ENCODE results near the gene WIPF1.

The WIPF1 gene

GRCh38 chr2:174603280-174603679 is 5.7 kb upstream of the WIPF1 start:
- Histone ChIP-seq H3K36me3 (ENCODE audit: control insufficient read depth in 5 of 5, insufficient read depth in 5 of 5, low read length in 5 of 5) (no peaks in the 10 kb centered on the region), H3K27ac (ENCODE audit: low read depth, low read length) (no peak overlapping the region), H3K9me3 (ENCODE audit: control insufficient read depth in 5 of 5, low read length in 5 of 5) (no peaks in the 10 kb centered on the region), H3K4me3 (ENCODE audit: low read depth in 1 of 5, low read length in 5 of 5) (no peak overlapping the region), H3K9ac (ENCODE audit: low read length in 5 of 5) (no peak overlapping the region), H3K4me1 (ENCODE audit: control insufficient read depth in 5 of 5, insufficient read depth in 5 of 5, low read length in 5 of 5) (peaks cover 0 to 35% (median 11%) of the 10 kb centered on the region in 5 donors), H3K27me3 (ENCODE audit: control insufficient read depth in 5 of 5, insufficient read depth in 4 of 5, low read length in 5 of 5) (no peaks in the 10 kb centered on the region)

- no peaks in the 10 kb centered on the region for H3K9me3 ChIP-seq (ENCODE audit: control insufficient read depth in 5 of 5, low read length in 5 of 5)
- H3K4me3 ChIP-seq (ENCODE audit: low read depth in 1 of 5, low read length in 5 of 5) = no peak overlapping the region
- H3K4me1 ChIP-seq (ENCODE audit: control insufficient read depth in 5 of 5, insufficient read depth in 5 of 5, low read length in 5 of 5) = peaks cover 0 to 37% (median 11%) of the 10 kb centered on the region in 5 donors
- no peaks in the 10 kb centered on the region for H3K27me3 ChIP-seq (ENCODE audit: control insufficient read depth in 5 of 5, insufficient read depth in 4 of 5, low read length in 5 of 5)
- H3K36me3 ChIP-seq (ENCODE audit: control insufficient read depth in 5 of 5, insufficient read depth in 5 of 5, low read length in 5 of 5) = no peaks in the 10 kb centered on the region
- H3K9ac ChIP-seq (ENCODE audit: low read length in 5 of 5) = no peak overlapping the region
- no peak overlapping the region for H3K27ac ChIP-seq (ENCODE audit: low read depth, low read length)
These were observed 5.1 kb upstream of the WIPF1 start for GRCh38 chr2:174602745-174603144.

- no peaks in the 10 kb centered on the region for H3K27me3 ChIP-seq (ENCODE audit: control insufficient read depth in 5 of 5, insufficient read depth in 4 of 5, low read length in 5 of 5)
- H3K36me3 ChIP-seq (ENCODE audit: control insufficient read depth in 5 of 5, insufficient read depth in 5 of 5, low read length in 5 of 5) = no peaks in the 10 kb centered on the region
- no peak overlapping the region for H3K9ac ChIP-seq (ENCODE audit: low read length in 5 of 5)
- no peak overlapping the region for H3K4me3 ChIP-seq (ENCODE audit: low read depth in 1 of 5, low read length in 5 of 5)
- no peak overlapping the region for H3K27ac ChIP-seq (ENCODE audit: low read depth, low read length)
- H3K4me1 ChIP-seq (ENCODE audit: control insufficient read depth in 5 of 5, insufficient read depth in 5 of 5, low read length in 5 of 5) = peaks cover 0 to 29% (median 10%) of the 10 kb centered on the region in 5 donors
- H3K9me3 ChIP-seq (ENCODE audit: control insufficient read depth in 5 of 5, low read length in 5 of 5) = no peaks in the 10 kb centered on the region
These were observed 2.7 kb upstream of the WIPF1 start for GRCh38 chr2:174600349-174600748.

GRCh38 chr2:174599310-174599921 is 1.8 kb upstream of the WIPF1 start:
- Histone ChIP-seq H3K9ac (ENCODE audit: low read length in 5 of 5) (no peak overlapping the region), H3K4me3 (ENCODE audit: low read depth in 1 of 5, low read length in 5 of 5) (no peak overlapping the region), H3K27ac (ENCODE audit: low read depth, low read length) (peak overlapping the region; percentile 16), H3K4me1 (ENCODE audit: control insufficient read depth in 5 of 5, insufficient read depth in 5 of 5, low read length in 5 of 5) (peaks cover 0 to 29% (median 10%) of the 10 kb centered on the region in 5 donors), H3K36me3 (ENCODE audit: control insufficient read depth in 5 of 5, insufficient read depth in 5 of 5, low read length in 5 of 5) (no peaks in the 10 kb centered on the region), H3K27me3 (ENCODE audit: control insufficient read depth in 5 of 5, insufficient read depth in 4 of 5, low read length in 5 of 5) (no peaks in the 10 kb centered on the region), H3K9me3 (ENCODE audit: control insufficient read depth in 5 of 5, low read length in 5 of 5) (no peaks in the 10 kb centered on the region)

- Histone ChIP-seq H3K9me3 (ENCODE audit: control insufficient read depth in 5 of 5, low read length in 5 of 5) (no peaks in the 10 kb centered on the region), H3K36me3 (ENCODE audit: control insufficient read depth in 5 of 5, insufficient read depth in 5 of 5, low read length in 5 of 5) (no peaks in the 10 kb centered on the region), H3K4me3 (ENCODE audit: low read depth in 1 of 5, low read length in 5 of 5) (peak overlapping the region; percentile 44 to 55 (median 49)), H3K9ac (ENCODE audit: low read length in 5 of 5) (peak overlapping the region in 3 of 5 donors; percentile 41 to 59 (median 51)), H3K27ac (ENCODE audit: low read depth, low read length) (peak overlapping the region; percentile 68), H3K27me3 (ENCODE audit: control insufficient read depth in 5 of 5, insufficient read depth in 4 of 5, low read length in 5 of 5) (no peaks in the 10 kb centered on the region), H3K4me1 (ENCODE audit: control insufficient read depth in 5 of 5, insufficient read depth in 5 of 5, low read length in 5 of 5) (peaks cover 0 to 29% (median 14%) of the 10 kb centered on the region in 5 donors)
These were observed 627 bp downstream of the WIPF1 start for GRCh38 chr2:174597009-174597344.

GRCh38 chr2:174595891-174596397 is 1.7 kb downstream of the WIPF1 start:
- Histone ChIP-seq H3K27me3 (ENCODE audit: control insufficient read depth in 5 of 5, insufficient read depth in 4 of 5, low read length in 5 of 5) (no peaks in the 10 kb centered on the region), H3K9ac (ENCODE audit: low read length in 5 of 5) (peak overlapping the region; percentile 3 to 52 (median 28)), H3K4me3 (ENCODE audit: low read depth in 1 of 5, low read length in 5 of 5) (peak overlapping the region in 3 of 5 donors; percentile 8 to 55 (median 48)), H3K4me1 (ENCODE audit: control insufficient read depth in 5 of 5, insufficient read depth in 5 of 5, low read length in 5 of 5) (peaks cover 0 to 31% (median 14%) of the 10 kb centered on the region in 5 donors), H3K9me3 (ENCODE audit: control insufficient read depth in 5 of 5, low read length in 5 of 5) (no peaks in the 10 kb centered on the region), H3K36me3 (ENCODE audit: control insufficient read depth in 5 of 5, insufficient read depth in 5 of 5, low read length in 5 of 5) (peaks cover 0 to 2% (median 0%) of the 10 kb centered on the region in 5 donors), H3K27ac (ENCODE audit: low read depth, low read length) (peak overlapping the region; percentile 68)

- Histone ChIP-seq H3K27ac (ENCODE audit: low read depth, low read length) (peak overlapping the region; percentile 68), H3K36me3 (ENCODE audit: control insufficient read depth in 5 of 5, insufficient read depth in 5 of 5, low read length in 5 of 5) (peaks cover 0 to 2% (median 0%) of the 10 kb centered on the region in 5 donors), H3K27me3 (ENCODE audit: control insufficient read depth in 5 of 5, insufficient read depth in 4 of 5, low read length in 5 of 5) (no peaks in the 10 kb centered on the region), H3K4me1 (ENCODE audit: control insufficient read depth in 5 of 5, insufficient read depth in 5 of 5, low read length in 5 of 5) (peaks cover 0 to 35% (median 17%) of the 10 kb centered on the region in 5 donors), H3K9me3 (ENCODE audit: control insufficient read depth in 5 of 5, low read length in 5 of 5) (no peaks in the 10 kb centered on the region), H3K4me3 (ENCODE audit: low read depth in 1 of 5, low read length in 5 of 5) (peak overlapping the region in 4 of 5 donors; percentile 8 to 55 (median 40)), H3K9ac (ENCODE audit: low read length in 5 of 5) (peak overlapping the region in 4 of 5 donors; percentile 3 to 56 (median 8))
These were observed 2.3 kb downstream of the WIPF1 start for GRCh38 chr2:174595116-174595809.

GRCh38 chr2:174594456-174594855 is 3.1 kb downstream of the WIPF1 start:
- Histone ChIP-seq H3K36me3 (ENCODE audit: control insufficient read depth in 5 of 5, insufficient read depth in 5 of 5, low read length in 5 of 5) (peaks cover 0 to 2% (median 0%) of the 10 kb centered on the region in 5 donors), H3K27ac (ENCODE audit: low read depth, low read length) (peak overlapping the region; percentile 15), H3K9ac (ENCODE audit: low read length in 5 of 5) (no peak overlapping the region), H3K4me1 (ENCODE audit: control insufficient read depth in 5 of 5, insufficient read depth in 5 of 5, low read length in 5 of 5) (peaks cover 0 to 34% (median 19%) of the 10 kb centered on the region in 5 donors), H3K27me3 (ENCODE audit: control insufficient read depth in 5 of 5, insufficient read depth in 4 of 5, low read length in 5 of 5) (no peaks in the 10 kb centered on the region), H3K9me3 (ENCODE audit: control insufficient read depth in 5 of 5, low read length in 5 of 5) (no peaks in the 10 kb centered on the region), H3K4me3 (ENCODE audit: low read depth in 1 of 5, low read length in 5 of 5) (no peak overlapping the region)

- peaks cover 0 to 39% (median 16%) of the 10 kb centered on the region in 5 donors for H3K4me1 ChIP-seq (ENCODE audit: control insufficient read depth in 5 of 5, insufficient read depth in 5 of 5, low read length in 5 of 5)
- H3K27me3 ChIP-seq (ENCODE audit: control insufficient read depth in 5 of 5, insufficient read depth in 4 of 5, low read length in 5 of 5) = no peaks in the 10 kb centered on the region
- no peaks in the 10 kb centered on the region for H3K9me3 ChIP-seq (ENCODE audit: control insufficient read depth in 5 of 5, low read length in 5 of 5)
- peak overlapping the region; percentile 15 for H3K27ac ChIP-seq (ENCODE audit: low read depth, low read length)
- H3K4me3 ChIP-seq (ENCODE audit: low read depth in 1 of 5, low read length in 5 of 5) = peak overlapping the region in 4 of 5 donors; percentile 18 to 50 (median 34)
- H3K36me3 ChIP-seq (ENCODE audit: control insufficient read depth in 5 of 5, insufficient read depth in 5 of 5, low read length in 5 of 5) = peaks cover 0 to 2% (median 0%) of the 10 kb centered on the region in 5 donors
- H3K9ac ChIP-seq (ENCODE audit: low read length in 5 of 5) = peak overlapping the region in 1 of 5 donors; percentile 30
These were observed 3.9 kb downstream of the WIPF1 start for GRCh38 chr2:174593574-174594203.

GRCh38 chr2:174593041-174593440 is 4.6 kb downstream of the WIPF1 start:
- Histone ChIP-seq H3K4me3 (ENCODE audit: low read depth in 1 of 5, low read length in 5 of 5) (no peak overlapping the region), H3K9ac (ENCODE audit: low read length in 5 of 5) (no peak overlapping the region), H3K4me1 (ENCODE audit: control insufficient read depth in 5 of 5, insufficient read depth in 5 of 5, low read length in 5 of 5) (peaks cover 0 to 37% (median 19%) of the 10 kb centered on the region in 5 donors)

More at GRCh38 chr2:174593041-174593440, 4.6 kb downstream of the WIPF1 start:
- Histone ChIP-seq H3K36me3 (ENCODE audit: control insufficient read depth in 5 of 5, insufficient read depth in 5 of 5, low read length in 5 of 5) (peaks cover 0 to 2% (median 0%) of the 10 kb centered on the region in 5 donors), H3K27ac (ENCODE audit: low read depth, low read length) (no peak overlapping the region), H3K9me3 (ENCODE audit: control insufficient read depth in 5 of 5, low read length in 5 of 5) (no peaks in the 10 kb centered on the region), H3K27me3 (ENCODE audit: control insufficient read depth in 5 of 5, insufficient read depth in 4 of 5, low read length in 5 of 5) (no peaks in the 10 kb centered on the region)

Measured in subcutaneous abdominal adipose tissue (tissue), 5 donors.